ENCODE results near the gene HTR3C.

- no peak for TF ChIP-seq EP300 (IDR thresholded peaks at IDR 0.05; ENCODE audit: borderline replicate concordance in 1 of 2, low read depth in 1 of 2, low read length in 1 of 2)
- TF ChIP-seq TEAD4 (IDR thresholded peaks at IDR 0.05; ENCODE audit: borderline replicate concordance, insufficient read depth), result no peak
- TF ChIP-seq CTCF (IDR thresholded peaks at IDR 0.05), result no peak
- no peak for TF ChIP-seq EZH2phosphoT487 (IDR thresholded peaks at IDR 0.05; ENCODE audit: borderline replicate concordance, low read depth)
- no peak for TF ChIP-seq MEF2A (IDR thresholded peaks at IDR 0.05; ENCODE audit: borderline replicate concordance, low read depth)
- no peak for TF ChIP-seq RAD21 (IDR thresholded peaks at IDR 0.05; ENCODE audit: low read length)
- no peak for TF ChIP-seq NRF1 (IDR thresholded peaks at IDR 0.05; ENCODE audit: low read depth, low read length)
- TF ChIP-seq GATA2 (CRISPR knock-in tag; IDR thresholded peaks at IDR 0.05), result no peak
Measured at GRCh38 chr3:184092199-184092598, 39.4 kb downstream of the HTR3C start.
